IMR-90 (cell line): ENCODE results near the gene GTF2A1L.

Source experiments
- BHLHE40 ChIP-seq: fragments of 150-350 bp; IDR thresholded peaks from 2 replicates; pipeline ENCODE4 v1.6.1; 2016; ENCODE audit warnings: mild to moderate bottlenecking, low read depth, low read length
- CTCF ChIP-seq: conservative IDR thresholded peaks from 2 replicates; pipeline ENCODE4 v1.5.1; 2012; ENCODE audit warnings: mild to moderate bottlenecking, low read depth, low read length, improper control_type of control experiment
- MAZ ChIP-seq: IDR thresholded peaks from 2 replicates; pipeline ENCODE4 v1.6.1; 2012; ENCODE audit warnings: low read depth, mild to moderate bottlenecking, low read length, improper control_type of control experiment, moderate library complexity, borderline replicate concordance
- POLR2A ChIP-seq: IDR thresholded peaks from 2 replicates; pipeline ENCODE4 v1.6.1; 2012; ENCODE audit warnings: mild to moderate bottlenecking, low read depth, low read length
- RCOR1 ChIP-seq: IDR thresholded peaks from 2 replicates; pipeline ENCODE4 v1.6.1; 2012; ENCODE audit warnings: mild to moderate bottlenecking, low read length, improper control_type of control experiment; ENCODE audit not compliant: insufficient replicate concordance

DNA sequence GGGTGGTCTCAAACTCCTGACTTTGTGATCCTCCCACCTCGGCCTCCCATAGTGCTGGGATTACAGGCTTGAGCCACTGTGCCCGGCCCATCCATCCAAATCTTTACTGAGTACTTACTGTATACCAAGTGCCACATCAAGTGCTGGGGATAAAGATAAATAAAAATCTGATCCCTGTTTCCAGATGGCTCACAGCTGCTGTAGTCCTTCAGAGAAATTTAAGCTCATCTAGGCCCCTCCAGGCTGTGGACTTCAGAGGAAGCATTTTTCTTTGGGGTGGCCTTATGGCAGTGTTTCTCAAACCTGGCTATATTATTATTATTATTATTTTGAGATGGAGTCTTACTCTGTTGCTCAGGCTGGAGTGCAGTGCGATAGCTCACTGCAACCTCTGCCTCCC, 33.7 kb upstream of the GTF2A1L start:
- TF ChIP-seq POLR2A, result no peak
- no peak for TF ChIP-seq CTCF
- no peak for TF ChIP-seq MAZ
- TF ChIP-seq RCOR1, result no peak
- no peak for TF ChIP-seq BHLHE40
